ENCODE data around the gene TBC1D8B.

GRCh38 chrX:106862972-106863688, 60.7 kb downstream of the TBC1D8B start:
- TF ChIP-seq GATA3 (IDR thresholded peaks at IDR 0.05; ENCODE audit: low read depth, low read length) (no peak), GATA2 (IDR thresholded peaks at IDR 0.05; ENCODE audit: low read depth, low read length) (no peak)
